ENCODE results near the gene CHCHD3.
A peak's percentile ranks its signal among the peaks of the same experiment; 100 is the strongest.

Gene CHCHD3

GRCh38 chr7:132757783-132758182 is 324.1 kb downstream of the CHCHD3 start:
- H3K4me3 ChIP-seq (ENCODE audit: low read depth, low read length) = no peak overlapping the region
- POLR2A ChIA-PET = no interaction called here
- CTCF ChIA-PET = no interaction called here
- no peaks in the 10 kb centered on the region for H3K9me3 ChIP-seq (ENCODE audit: control insufficient read depth, insufficient read depth, low read depth, low read length)
- no peaks in the 10 kb centered on the region for H3K4me1 ChIP-seq (ENCODE audit: control insufficient read depth, insufficient read depth, low read length)
- no peak overlapping the region for H3K27ac ChIP-seq (ENCODE audit: extremely low read depth, low read depth, low read length)
- H3K36me3 ChIP-seq (ENCODE audit: control insufficient read depth in 2 of 2, insufficient read depth in 1 of 2, low read length in 2 of 2) = no peaks in the 10 kb centered on the region
- TF ChIP-seq ZNF521 (tag by site-specific recombination; IDR thresholded peaks at IDR 0.05) (no peak), ZNF600 (tag by site-specific recombination; IDR thresholded peaks at IDR 0.05) (peak; percentile 36; the same call in 1 of the 2 replicates), ZNF394 (tag by site-specific recombination; IDR thresholded peaks at IDR 0.05; ENCODE audit: borderline replicate concordance) (no peak), ZNF501 (tag by site-specific recombination; IDR thresholded peaks at IDR 0.05) (no peak)

GRCh38 chr7:132756484-132756990 is 325.4 kb downstream of the CHCHD3 start:
- no peak for TF ChIP-seq ZNF416 (tag by site-specific recombination; IDR thresholded peaks at IDR 0.05)
- TF ChIP-seq RBAK (tag by site-specific recombination; IDR thresholded peaks at IDR 0.05) = no peak
- TF ChIP-seq ZFHX2 (tag by site-specific recombination; conservative IDR thresholded peaks at IDR 0.05) = no peak
- TF ChIP-seq ZNF19 (tag by site-specific recombination; IDR thresholded peaks at IDR 0.05; ENCODE audit: low read depth) = no peak
- TF ChIP-seq GLIS1 (tag by site-specific recombination; IDR thresholded peaks at IDR 0.05) = no peak
- no peak for TF ChIP-seq ZNF24 (tag by site-specific recombination; IDR thresholded peaks at IDR 0.05)
- TF ChIP-seq MYNN (tag by site-specific recombination; IDR thresholded peaks at IDR 0.05; ENCODE audit: borderline replicate concordance) = no peak
- TF ChIP-seq, protein P1, sequence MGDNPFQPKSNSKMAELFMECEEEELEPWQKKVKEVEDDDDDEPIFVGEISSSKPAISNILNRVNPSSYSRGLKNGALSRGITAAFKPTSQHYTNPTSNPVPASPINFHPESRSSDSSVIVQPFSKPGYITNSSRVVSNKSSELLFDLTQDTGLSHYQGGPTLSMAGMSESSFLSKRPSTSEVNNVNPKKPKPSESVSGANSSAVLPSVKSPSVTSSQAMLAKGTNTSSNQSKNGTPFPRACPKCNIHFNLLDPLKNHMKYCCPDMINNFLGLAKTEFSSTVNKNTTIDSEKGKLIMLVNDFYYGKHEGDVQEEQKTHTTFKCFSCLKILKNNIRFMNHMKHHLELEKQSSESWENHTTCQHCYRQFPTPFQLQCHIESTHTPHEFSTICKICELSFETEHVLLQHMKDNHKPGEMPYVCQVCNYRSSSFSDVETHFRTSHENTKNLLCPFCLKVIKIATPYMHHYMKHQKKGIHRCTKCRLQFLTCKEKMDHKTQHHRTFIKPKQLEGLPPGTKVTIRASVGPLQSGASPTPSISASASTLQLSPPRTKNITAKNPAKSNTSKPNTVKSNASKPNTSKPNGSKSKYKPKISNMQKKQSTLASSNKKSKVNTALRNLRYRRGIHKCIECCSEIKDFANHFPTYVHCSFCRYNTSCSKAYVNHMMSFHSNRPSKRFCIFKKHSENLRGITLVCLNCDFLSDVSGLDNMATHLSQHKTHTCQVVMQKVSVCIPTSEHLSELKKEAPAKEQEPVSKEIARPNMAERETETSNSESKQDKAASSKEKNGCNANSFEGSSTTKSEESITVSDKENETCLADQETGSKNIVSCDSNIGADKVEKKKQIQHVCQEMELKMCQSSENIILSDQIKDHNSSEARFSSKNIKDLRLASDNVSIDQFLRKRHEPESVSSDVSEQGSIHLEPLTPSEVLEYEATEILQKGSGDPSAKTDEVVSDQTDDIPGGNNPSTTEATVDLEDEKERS (tag by site-specific recombination; IDR thresholded peaks at IDR 0.05) = no peak
- TF ChIP-seq, protein P2, sequence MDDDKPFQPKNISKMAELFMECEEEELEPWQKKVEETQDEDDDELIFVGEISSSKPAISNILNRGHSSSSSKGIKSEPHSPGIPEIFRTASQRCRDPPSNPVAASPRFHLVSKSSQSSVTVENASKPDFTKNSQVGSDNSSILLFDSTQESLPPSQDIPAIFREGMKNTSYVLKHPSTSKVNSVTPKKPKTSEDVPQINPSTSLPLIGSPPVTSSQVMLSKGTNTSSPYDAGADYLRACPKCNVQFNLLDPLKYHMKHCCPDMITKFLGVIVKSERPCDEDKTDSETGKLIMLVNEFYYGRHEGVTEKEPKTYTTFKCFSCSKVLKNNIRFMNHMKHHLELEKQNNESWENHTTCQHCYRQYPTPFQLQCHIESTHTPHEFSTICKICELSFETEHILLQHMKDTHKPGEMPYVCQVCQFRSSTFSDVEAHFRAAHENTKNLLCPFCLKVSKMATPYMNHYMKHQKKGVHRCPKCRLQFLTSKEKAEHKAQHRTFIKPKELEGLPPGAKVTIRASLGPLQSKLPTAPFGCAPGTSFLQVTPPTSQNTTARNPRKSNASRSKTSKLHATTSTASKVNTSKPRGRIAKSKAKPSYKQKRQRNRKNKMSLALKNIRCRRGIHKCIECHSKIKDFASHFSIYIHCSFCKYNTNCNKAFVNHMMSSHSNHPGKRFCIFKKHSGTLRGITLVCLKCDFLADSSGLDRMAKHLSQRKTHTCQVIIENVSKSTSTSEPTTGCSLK (tag by site-specific recombination; IDR thresholded peaks at IDR 0.05) = no peak
- no peak for TF ChIP-seq ZNF155 (tag by site-specific recombination; IDR thresholded peaks at IDR 0.05)
- TF ChIP-seq ZNF16 (tag by site-specific recombination; IDR thresholded peaks at IDR 0.05; ENCODE audit: low read depth) = no peak
- TF ChIP-seq ZNF433 (tag by site-specific recombination; IDR thresholded peaks at IDR 0.05; ENCODE audit: low read depth) = no peak
- TF ChIP-seq ZNF404 (tag by site-specific recombination; IDR thresholded peaks at IDR 0.05) = no peak
- no peak for TF ChIP-seq ZNF623 (tag by site-specific recombination; IDR thresholded peaks at IDR 0.05)
- no peak for TF ChIP-seq ZNF561 (tag by site-specific recombination; IDR thresholded peaks at IDR 0.05; ENCODE audit: borderline replicate concordance)
- POLR2A ChIA-PET = no interaction called here
- no peaks in the 10 kb centered on the region for H3K4me1 ChIP-seq (ENCODE audit: control insufficient read depth, insufficient read depth, low read length)
- no peaks in the 10 kb centered on the region for H3K9me3 ChIP-seq (ENCODE audit: control insufficient read depth, insufficient read depth, low read depth, low read length)
- no peak overlapping the region for H3K4me3 ChIP-seq (ENCODE audit: low read depth, low read length)
- CTCF ChIA-PET = interaction anchor here (1.2 kb wide), 1 partner anchor 46 kb away, joined by 4 read pairs; no protein-coding TSS in a partner anchor
- no peaks in the 10 kb centered on the region for H3K36me3 ChIP-seq (ENCODE audit: control insufficient read depth in 2 of 2, insufficient read depth in 1 of 2, low read length in 2 of 2)
- H3K27ac ChIP-seq (ENCODE audit: extremely low read depth, low read depth, low read length) = no peak overlapping the region
